Stomach (tissue), 9 donors: ENCODE results near the gene NKTR. TPM values are rescaled to one million over a fixed set of nuclear protein-coding genes. Genes with fewer than 3 reads are reported as not detected.

Source experiments
- DNase-seq, 2 donors: peaks; one replicate each; pipeline versions ENCODE4 v3.0.0 to v3.0.0-alpha.2; 2013 to 2019
- H3K27ac ChIP-seq, 5 donors: fragments of 200-600 bp in 4 of 5; sonication (generic) in 4 of 5; one replicate each; pipeline ENCODE4 v1.5.1; 2013 to 2019; ENCODE audit warnings: mild to moderate bottlenecking in 1 of 5, moderate library complexity in 1 of 5
- H3K27me3 ChIP-seq, 3 donors: fragments of 200-600 bp; sonication (generic); one replicate each; pipeline ENCODE4 v1.5.1; 2017 to 2019; ENCODE audit warnings: mixed run types in 1 of 3
- H3K36me3 ChIP-seq, 4 donors: fragments of 200-600 bp; sonication (generic); 1 replicate in 3 of 4; 2 replicates in 1 of 4; pipeline ENCODE4 v1.5.1; 2016 to 2019
- H3K4me1 ChIP-seq, 4 donors: fragments of 200-600 bp; sonication (generic); one replicate each; pipeline ENCODE4 v1.5.1; 2016 to 2019
- H3K4me3 ChIP-seq, 4 donors: fragments of 200-600 bp; sonication (generic) in 3 of 4; one replicate each; pipeline ENCODE4 v1.5.1; 2016 to 2019; ENCODE audit warnings: mild to moderate bottlenecking in 1 of 4
- H3K9me3 ChIP-seq, 4 donors: fragments of 200-600 bp; sonication (generic); one replicate each; pipeline ENCODE4 v1.5.1; 2016 to 2019
- CTCF ChIP-seq, 7 experiments: fragments of 450-650 bp in 4 of 7; fragments of 200-600 bp in 3 of 7; sonication (generic) in 3 of 7; IDR thresholded peaks; one replicate each; pipeline ENCODE4 v1.5.1; 2016 to 2019; ENCODE audit warnings: antibody characterized with exemption in 7 of 7, control low read depth in 2 of 7, mild to moderate bottlenecking in 1 of 7
- EP300 ChIP-seq: sonication (generic); formaldehyde crosslinking; IDR thresholded peaks from one replicate; pipeline ENCODE4 v1.6.1; 2017; ENCODE audit warnings: antibody characterized with exemption
- POLR2A ChIP-seq, 4 donors: fragments of 450-650 bp; IDR thresholded peaks; one replicate each; pipeline ENCODE4 v1.6.1; 2016; ENCODE audit warnings: antibody characterized with exemption in 4 of 4, control low read depth in 2 of 4, mild to moderate bottlenecking in 1 of 4, moderate library complexity in 1 of 4
- POLR2AphosphoS5 ChIP-seq, 3 donors: sonication (generic); formaldehyde crosslinking; IDR thresholded peaks; one replicate each; pipeline ENCODE4 v1.6.1; 2016; ENCODE audit warnings: antibody characterized with exemption in 3 of 3
- WGBS, 5 donors: extraction: QIAGEN DNeasy Blood & Tissue Kit in 3 of 5; methylation state at CpG; one replicate each; pipeline versions ENCODE4 v1.1.5 to v1.1.7; 2013 to 2018; 5-methylcytosine and 5-hydroxymethylcytosine counted together
- intact Hi-C: fragments of 100-400 bp; cut with DNase I; formaldehyde crosslinking; loops from one replicate; pipeline ENCODE4 v1.15.1; 2023; ENCODE audit warnings: low total_unique reads
- polyA plus RNA-seq, 3 donors: library from polyadenylated mRNA; stranded (reverse); fragments of 200-250 nt; gene quantifications; one replicate each; pipeline ENCODE4 v1.2.3, GENCODE V29; 2013
- total RNA-seq, 5 donors: library from RNA; depleted of rRNA; stranded (reverse); fragments of >200 nt; gene quantifications; one replicate each; pipeline versions ENCODE4 v1.1.0 to v1.2.3, GENCODE V29; 2014 to 2016
- donor health status: healthy with polysubstance abuse.
- donor health status: Bipolar disorder and iron deficiency.
- donor health status: healthy.

NKTR gene
- total and polyA plus RNA-seq, 8 donors, result 3.8 to 488 (median 106) TPM

GRCh38 chr3:42656680-42657610 lies 56.5 kb downstream of the NKTR start:
- WGBS, 5 donors, result 79 to 84% (median 81%) methylated on average over 4 to 9 of the region's 9 CpGs
- Histone ChIP-seq H3K27ac (peak overlapping the region; percentile 9 to 94 (median 91)), H3K36me3 (peaks cover 11 to 46% (median 36%) of the 10 kb centered on the region in 4 donors), H3K4me1 (peaks cover 38 to 78% (median 57%) of the 10 kb centered on the region in 4 donors), H3K9me3 (no peaks in the 10 kb centered on the region), H3K4me3 (no peak overlapping the region), H3K27me3 (no peaks in the 10 kb centered on the region)
- DNase-seq, result no peak
- intact Hi-C loops, result loop anchor here (10.0 kb wide), 1 partner anchor 88 kb away; no protein-coding TSS in a partner anchor
- TF ChIP-seq EP300 (no peak), POLR2A (IDR thresholded peaks at IDR 0.05) (no peak), CTCF (IDR thresholded peaks at IDR 0.05) (no peak), POLR2AphosphoS5 (IDR thresholded peaks at IDR 0.05) (no peak)

- Histone ChIP-seq H3K27me3 (no peaks in the 10 kb centered on the region), H3K4me1 (peaks cover 30 to 71% (median 50%) of the 10 kb centered on the region in 4 donors), H3K4me3 (no peak overlapping the region), H3K9me3 (no peaks in the 10 kb centered on the region), H3K27ac (peak overlapping the region in 1 of 5 donors; percentile 94), H3K36me3 (peaks cover 11 to 48% (median 38%) of the 10 kb centered on the region in 4 donors)
- TF ChIP-seq CTCF (IDR thresholded peaks at IDR 0.05) (no peak), POLR2AphosphoS5 (IDR thresholded peaks at IDR 0.05) (no peak), EP300 (no peak), POLR2A (IDR thresholded peaks at IDR 0.05) (no peak)
- 69 to 83% (median 81%) methylated on average over 4 of the region's 4 CpGs for WGBS, 5 donors
- DNase-seq, result no peak
- intact Hi-C loops, result loop anchor here (10.0 kb wide), 1 partner anchor 87 kb away; no protein-coding TSS in a partner anchor
Measured at GRCh38 chr3:42657675-42658074, 57.2 kb downstream of the NKTR start.

- TF ChIP-seq CTCF (IDR thresholded peaks at IDR 0.05) (no peak), POLR2AphosphoS5 (IDR thresholded peaks at IDR 0.05) (no peak), EP300 (no peak), POLR2A (IDR thresholded peaks at IDR 0.05) (no peak)
- WGBS, 5 donors, result 86 to 90% (median 89%) methylated on average over 21 to 34 of the region's 34 CpGs
- Histone ChIP-seq H3K36me3 (peaks cover 11 to 54% (median 38%) of the 10 kb centered on the region in 4 donors), H3K27me3 (no peaks in the 10 kb centered on the region), H3K9me3 (no peaks in the 10 kb centered on the region), H3K4me3 (no peak overlapping the region), H3K4me1 (peaks cover 25 to 65% (median 44%) of the 10 kb centered on the region in 4 donors), H3K27ac (peak overlapping the region in 1 of 5 donors; percentile 11)
- intact Hi-C loops, result loop anchor here (10.0 kb wide), 1 partner anchor 87 kb away; no protein-coding TSS in a partner anchor
- DNase-seq, result no peak
Measured at GRCh38 chr3:42658091-42658770, 57.7 kb downstream of the NKTR start.

GRCh38 chr3:42658771-42659390 lies 58.4 kb downstream of the NKTR start:
- WGBS, 5 donors, result 65 to 79% (median 77%) methylated on average over 16 to 22 of the region's 22 CpGs

More at GRCh38 chr3:42658771-42659390, 58.4 kb downstream of the NKTR start:
- H3K27ac ChIP-seq, result peak overlapping the region in 2 of 5 donors; percentile 11 to 49
- H3K9me3 ChIP-seq, result no peaks in the 10 kb centered on the region
- no peak overlapping the region for H3K4me3 ChIP-seq
- peaks cover 18 to 59% (median 38%) of the 10 kb centered on the region in 4 donors for H3K4me1 ChIP-seq
- TF ChIP-seq EP300 (no peak), CTCF (IDR thresholded peaks at IDR 0.05) (no peak), POLR2A (IDR thresholded peaks at IDR 0.05) (no peak), POLR2AphosphoS5 (IDR thresholded peaks at IDR 0.05) (no peak)
- H3K27me3 ChIP-seq, result no peaks in the 10 kb centered on the region
- H3K36me3 ChIP-seq, result peaks cover 11 to 61% (median 38%) of the 10 kb centered on the region in 4 donors
- DNase-seq, result no peak
- intact Hi-C loops, result loop anchor here (10.0 kb wide), 1 partner anchor 86 kb away; no protein-coding TSS in a partner anchor
